IMR-90 (cell line): Measurements from ENCODE around the gene BCL2L2. TPM values are rescaled to one million over a fixed set of nuclear protein-coding genes. Genes with fewer than 3 reads are reported as not detected.

ENCODE experiments used
- POLR2A ChIP-seq: IDR thresholded peaks from 2 replicates; pipeline ENCODE4 v1.6.1; 2012; ENCODE audit warnings: mild to moderate bottlenecking, low read depth, low read length
- USF2 ChIP-seq: fragments of 150-350 bp; IDR thresholded peaks from 2 replicates; pipeline ENCODE4 v1.6.1; 2017; ENCODE audit warnings: mild to moderate bottlenecking, antibody characterized with exemption, low read length, low read depth
- polyA plus RNA-seq, 3 experiments: library from polyadenylated mRNA; depleted of rRNA; stranded (reverse); fragments of >200 nt; gene quantifications; 2 replicates each; pipeline ENCODE4 v1.2.3, GENCODE V29; 2012; ENCODE audit warnings: low replicate concordance in 1 of 3
- total RNA-seq: library from RNA; depleted of rRNA; stranded (reverse); fragments of >200 nt; gene quantifications from 2 replicates; pipeline ENCODE4 v1.2.3, GENCODE V29; 2012

BCL2L2 gene
- total and polyA plus RNA-seq, 2 of the 4 experiments (the other 2 are of a cell fraction): 14.5 to 40.9 TPM

GRCh38 chr14:23299211-23299957 is 7.2 kb upstream of the BCL2L2 start (continued):
- TF ChIP-seq USF2: no peak
- TF ChIP-seq POLR2A: no peak
